SK-N-MC (cell line): ENCODE data around the gene COMMD7.

Experiments used
- EZH2 ChIP-seq: fragments of 200-600 bp; sonication (generic); IDR thresholded peaks from one replicate; pipeline ENCODE4 v1.6.1; 2017; ENCODE audit warnings: antibody characterized with exemption
- POLR2AphosphoS5 ChIP-seq: IDR thresholded peaks from 2 replicates; pipeline ENCODE4 v1.6.1; 2012; ENCODE audit warnings: mild to moderate bottlenecking, low read depth, low read length, borderline replicate concordance

DNA sequence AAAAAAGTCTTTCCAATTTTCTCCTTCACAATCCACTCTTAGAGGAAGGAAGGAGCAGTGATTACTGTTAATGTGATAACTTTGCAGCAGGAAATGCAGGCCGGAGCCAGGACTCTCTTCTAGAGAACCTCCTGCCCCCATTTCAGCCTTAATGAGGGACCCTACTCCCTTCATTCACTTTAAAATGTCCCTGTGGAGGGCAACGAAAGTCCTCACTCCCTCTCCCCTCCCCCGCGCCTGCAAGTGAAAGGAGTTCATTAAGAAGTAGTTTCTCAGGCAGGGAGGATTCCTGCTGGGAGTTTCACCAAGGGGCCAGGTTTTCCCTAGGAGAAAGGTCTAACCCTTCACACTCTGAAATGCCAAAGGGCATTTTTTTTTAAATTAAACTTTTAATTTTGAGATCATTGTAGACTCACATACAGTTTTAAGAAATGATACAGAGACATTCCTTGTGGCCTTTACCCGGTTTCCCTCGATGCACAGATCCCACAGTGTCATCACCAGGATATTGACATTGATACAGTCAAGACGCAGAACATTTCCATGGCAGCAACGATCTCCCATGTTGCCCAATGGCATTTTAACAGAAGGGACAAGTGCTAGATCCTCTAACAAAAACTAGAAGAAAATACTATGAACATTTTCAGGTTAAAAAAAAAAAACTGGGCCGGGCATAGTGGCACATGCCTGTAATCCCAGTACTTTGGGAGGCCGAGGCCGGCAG, 6.8 kb upstream of the COMMD7 start:
- TF ChIP-seq EZH2 (no peak), POLR2AphosphoS5 (no peak)
